Fibroblast of lung (primary cell): ENCODE measurements around the gene CBX6. TPM values are rescaled to one million over a fixed set of nuclear protein-coding genes. Genes with fewer than 3 reads are reported as not detected.

Experiments
- DNase-seq, 2 donors: peaks; one replicate each; pipeline versions ENCODE4 v3.0.0 to v3.0.0-alpha.2; 2010; ENCODE audit warnings: low read depth in 2 of 2
- H2AFZ ChIP-seq: 2 replicates; pipeline ENCODE4 v1.5.1; 2012; ENCODE audit warnings: low read length, control low read depth, inconsistent platforms
- H3K27ac ChIP-seq: 2 replicates; pipeline ENCODE4 v1.5.1; 2011; ENCODE audit warnings: low read length, control low read depth; ENCODE audit not compliant: insufficient read depth
- H3K27me3 ChIP-seq: 2 replicates; pipeline ENCODE4 v1.5.1; 2011; ENCODE audit warnings: mild to moderate bottlenecking, low read length; ENCODE audit not compliant: control insufficient read depth, insufficient read depth
- H3K36me3 ChIP-seq: 2 replicates; pipeline ENCODE4 v1.5.1; 2011; ENCODE audit warnings: low read length; ENCODE audit not compliant: control insufficient read depth, insufficient read depth
- H3K4me1 ChIP-seq: 2 replicates; pipeline ENCODE4 v1.5.1; 2011; ENCODE audit warnings: low read length; ENCODE audit not compliant: control insufficient read depth, insufficient read depth; ENCODE audit errors: extremely low read depth
- H3K4me2 ChIP-seq: 2 replicates; pipeline ENCODE4 v1.5.1; 2011; ENCODE audit warnings: low read length, control low read depth; ENCODE audit not compliant: insufficient read depth; ENCODE audit errors: extremely low read depth
- H3K4me3 ChIP-seq, 4 experiments: fragments of 200-600 bp in 1 of 4; sonication (generic) in 1 of 4; replicated peaks in 1 of 4; 2 replicates each; pipeline ENCODE4 v1.5.1; 2011 to 2016; ENCODE audit warnings: low read length in 4 of 4, low read depth in 3 of 4, mild to moderate bottlenecking in 3 of 4, control low read depth in 2 of 4, inconsistent platforms in 1 of 4, mixed read lengths in 1 of 4; ENCODE audit not compliant: insufficient read depth in 1 of 4; ENCODE audit errors: control extremely low read depth in 1 of 4
- H3K79me2 ChIP-seq: 2 replicates; pipeline ENCODE4 v1.5.1; 2012; ENCODE audit warnings: mild to moderate bottlenecking, low read length, inconsistent platforms; ENCODE audit not compliant: control insufficient read depth, insufficient read depth
- H3K9ac ChIP-seq: 2 replicates; pipeline ENCODE4 v1.5.1; 2011; ENCODE audit warnings: mild to moderate bottlenecking, low read length, control low read depth; ENCODE audit not compliant: insufficient read depth
- H3K9me3 ChIP-seq: 2 replicates; pipeline ENCODE4 v1.5.1; 2012; ENCODE audit warnings: low read depth, low read length; ENCODE audit not compliant: control insufficient read depth, insufficient read depth
- H4K20me1 ChIP-seq: 2 replicates; pipeline ENCODE4 v1.5.1; 2011; ENCODE audit warnings: low read length; ENCODE audit not compliant: control insufficient read depth, insufficient read depth; ENCODE audit errors: extremely low read depth
- CTCF ChIP-seq, 2 donors: IDR thresholded peaks in 1 of 2; conservative IDR thresholded peaks in 1 of 2; 1 replicate in 1 of 2; 2 replicates in 1 of 2; pipeline ENCODE4 v1.5.1; 2011 to 2012; ENCODE audit warnings: low read length in 2 of 2, control low read depth in 1 of 2, inconsistent platforms in 1 of 2, low read depth in 1 of 2, mild to moderate bottlenecking in 1 of 2
- EZH2 ChIP-seq: IDR thresholded peaks from 2 replicates; pipeline ENCODE4 v1.5.1; 2012; ENCODE audit warnings: low read length, control low read depth, mild to moderate bottlenecking; ENCODE audit errors: missing control alignments
- polyA plus RNA-seq, 2 donors: library from polyadenylated mRNA; depleted of rRNA in 1 of 2; stranded (reverse) in 1 of 2; unstranded in 1 of 2; fragments of >200 nt; gene quantifications; 2 replicates each; pipeline ENCODE4 v1.2.1, GENCODE V29; 2011 to 2012; ENCODE audit warnings: missing spikeins in 1 of 2
- total RNA-seq: library from RNA; depleted of rRNA; stranded (reverse); fragments of >200 nt; gene quantifications from 2 replicates; pipeline ENCODE4 v1.2.1, GENCODE V29; 2014

Gene CBX6
- total and polyA plus RNA-seq, 2 donors (not counting 1 experiment from before 2014, with no cell fraction given): 20.3 to 53.8 TPM

- H3K36me3 ChIP-seq: no peaks in the 10 kb centered on the region
- no peak overlapping the region for H3K27ac ChIP-seq
- no peaks in the 10 kb centered on the region for H3K9me3 ChIP-seq
- no peak overlapping the region for H2AFZ ChIP-seq
- no peak overlapping the region for H3K9ac ChIP-seq
- no peaks in the 10 kb centered on the region for H3K79me2 ChIP-seq
- peak in 1 of 2 donors; percentile 42 for DNase-seq
- H4K20me1 ChIP-seq: no peaks in the 10 kb centered on the region
- TF ChIP-seq EZH2 (no peak), CTCF (conservative IDR thresholded peaks at IDR 0.05 in 1 of 2, IDR thresholded peaks at IDR 0.05 in 1 of 2; ENCODE audit: low read depth in 1 of 2, low read length in 2 of 2) (no peak)
- H3K4me2 ChIP-seq: no peak overlapping the region
- H3K4me1 ChIP-seq: peaks cover 5% of the 10 kb centered on the region
- no peak overlapping the region for H3K4me3 ChIP-seq
- H3K27me3 ChIP-seq: peaks cover 8% of the 10 kb centered on the region
These were observed 47.7 kb upstream of the CBX6 start for GRCh38 chr22:38919631-38920190.

GRCh38 chr22:38911434-38911833 lies 39.4 kb upstream of the CBX6 start:
- Histone ChIP-seq H3K4me3 (no peak overlapping the region), H3K36me3 (no peaks in the 10 kb centered on the region), H3K27me3 (peaks cover 9% of the 10 kb centered on the region), H3K9me3 (no peaks in the 10 kb centered on the region), H3K4me1 (no peaks in the 10 kb centered on the region), H4K20me1 (no peaks in the 10 kb centered on the region), H2AFZ (no peak overlapping the region), H3K27ac (no peak overlapping the region), H3K79me2 (no peaks in the 10 kb centered on the region), H3K4me2 (no peak overlapping the region), H3K9ac (no peak overlapping the region)
- no peak for DNase-seq
- no peak for TF ChIP-seq CTCF (conservative IDR thresholded peaks at IDR 0.05 in 1 of 2, IDR thresholded peaks at IDR 0.05 in 1 of 2; ENCODE audit: low read depth in 1 of 2, low read length in 2 of 2)
- no peak for TF ChIP-seq EZH2

GRCh38 chr22:38907767-38908166 lies 35.8 kb upstream of the CBX6 start:
- Histone ChIP-seq H3K9me3 (no peaks in the 10 kb centered on the region), H2AFZ (no peak overlapping the region), H3K9ac (no peak overlapping the region), H3K36me3 (no peaks in the 10 kb centered on the region), H3K4me1 (no peaks in the 10 kb centered on the region), H3K4me2 (no peak overlapping the region), H3K79me2 (no peaks in the 10 kb centered on the region), H4K20me1 (no peaks in the 10 kb centered on the region), H3K27ac (no peak overlapping the region), H3K4me3 (no peak overlapping the region), H3K27me3 (peaks cover 7% of the 10 kb centered on the region)
- TF ChIP-seq EZH2 (no peak), CTCF (conservative IDR thresholded peaks at IDR 0.05 in 1 of 2, IDR thresholded peaks at IDR 0.05 in 1 of 2; ENCODE audit: low read depth in 1 of 2, low read length in 2 of 2) (no peak)
- DNase-seq: no peak
